HG03025 (cell line): Measurements from ENCODE around the gene POLN.
A peak's percentile ranks its signal among the peaks of the same experiment; 100 is the strongest.

Source experiments
- ATAC-seq: cut with Tn5 transposase; IDR thresholded peaks from one replicate; pipeline ENCODE4 v1.9.1; 2021; ENCODE audit warnings: mild to moderate bottlenecking, moderate library complexity; ENCODE audit not compliant: unreplicated experiment, low FRiP score

Gene POLN

DNA sequence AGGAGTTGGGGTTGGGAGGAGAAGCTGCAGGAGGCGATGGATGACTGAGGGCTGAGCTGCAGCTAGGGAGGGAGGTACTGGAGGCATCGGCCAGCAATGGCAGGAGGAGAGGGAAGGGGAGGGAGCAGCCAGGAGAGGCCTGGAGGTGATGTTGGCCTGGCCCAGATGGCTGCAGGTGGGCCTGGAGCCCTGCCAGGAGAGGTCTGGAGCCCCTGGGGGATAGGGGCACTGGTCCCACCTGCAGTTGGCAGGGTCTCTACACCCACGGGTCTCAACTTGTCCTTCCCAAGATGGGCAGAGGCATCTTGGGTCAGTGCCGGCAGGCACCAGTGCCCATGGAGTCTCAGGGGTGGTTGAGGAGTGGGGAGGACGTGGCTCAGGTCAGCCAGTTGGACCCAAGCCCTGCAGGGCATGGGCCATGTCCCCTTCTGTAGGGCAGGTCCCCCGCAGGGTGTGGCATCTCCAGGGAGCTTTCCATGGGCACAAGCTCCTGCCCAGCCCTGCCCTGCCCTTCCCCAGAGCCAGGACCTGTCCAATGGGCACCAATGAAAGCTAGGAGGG lies 22.6 kb upstream of the POLN start:
- no peak for ATAC-seq

DNA sequence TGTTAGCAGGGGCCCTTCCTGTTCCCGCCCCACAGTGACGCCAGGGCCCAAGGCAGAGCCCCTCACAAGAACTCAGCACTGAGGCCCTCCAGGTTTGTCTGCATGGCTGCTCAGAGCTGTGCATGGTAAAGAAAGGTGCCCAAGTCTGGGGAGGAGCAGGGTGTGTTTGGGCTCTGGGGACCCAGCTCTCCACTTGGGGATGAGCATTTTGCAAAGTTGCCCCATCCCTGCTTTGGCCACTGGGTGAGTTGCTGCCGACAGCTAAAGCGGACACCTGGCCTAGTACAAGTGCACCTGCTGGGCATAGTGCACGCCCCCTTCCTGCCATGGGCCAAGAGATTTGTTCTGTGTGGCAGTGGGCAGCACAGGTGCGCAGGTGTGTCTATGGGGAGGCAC lies 22.0 kb upstream of the POLN start:
- ATAC-seq: no peak

DNA sequence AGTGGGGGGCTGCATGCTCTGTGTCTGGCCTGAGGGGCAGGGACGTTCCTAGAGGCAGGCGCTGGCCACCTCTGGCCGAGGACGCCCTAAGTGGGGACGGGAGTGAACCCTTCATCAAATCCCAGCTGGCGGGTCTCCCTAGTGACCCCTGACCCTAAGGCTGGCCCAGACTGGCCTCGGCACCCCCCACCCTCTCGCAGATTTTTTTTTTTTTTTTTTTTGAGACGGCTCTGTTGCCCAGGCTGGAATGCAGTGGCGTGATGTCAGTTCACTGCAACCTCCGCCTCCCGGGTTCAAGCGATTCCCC lies 21.0 kb upstream of the POLN start:
- ATAC-seq: no peak

DNA sequence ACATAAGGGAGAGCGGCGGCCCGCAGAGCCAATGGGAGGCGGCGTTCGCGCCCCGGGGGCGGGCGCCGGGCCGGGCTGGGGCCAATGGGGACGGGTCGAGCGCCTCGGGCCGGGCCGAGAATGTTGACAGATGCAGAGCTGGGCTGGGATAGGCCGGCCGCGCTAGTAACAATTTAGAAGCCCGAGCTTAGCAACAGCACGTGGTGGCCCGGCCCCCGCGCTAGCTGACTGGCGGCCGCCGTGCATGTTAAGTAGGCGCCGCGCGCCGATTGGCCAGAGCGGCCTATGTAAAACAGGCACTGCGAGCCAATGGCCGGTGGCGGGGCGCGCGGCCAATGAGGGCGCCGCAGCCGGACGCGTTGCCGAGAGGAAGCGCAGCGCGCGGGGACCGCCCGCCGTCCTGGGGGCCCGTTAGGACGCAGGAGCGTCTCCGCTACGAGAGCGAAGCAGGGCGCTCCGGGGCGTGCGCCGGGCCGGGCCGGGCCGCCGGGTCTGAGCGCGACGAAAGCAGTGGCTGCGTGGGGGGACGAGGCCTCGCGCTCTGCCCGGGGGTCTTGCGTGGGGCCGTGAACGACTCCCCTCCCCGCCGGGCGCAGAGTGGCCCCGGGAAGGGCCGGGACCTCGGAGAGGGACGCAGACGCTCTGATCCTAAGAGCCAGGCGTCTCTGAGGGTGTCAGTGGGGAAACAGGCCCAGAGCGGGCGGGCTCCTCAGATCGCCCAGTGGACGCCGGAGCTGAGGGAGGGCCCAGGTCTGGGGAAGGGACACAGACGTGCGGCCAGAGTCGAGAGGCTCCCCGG lies 20.4 kb upstream of the POLN start:
- peak; percentile 84 for ATAC-seq

DNA sequence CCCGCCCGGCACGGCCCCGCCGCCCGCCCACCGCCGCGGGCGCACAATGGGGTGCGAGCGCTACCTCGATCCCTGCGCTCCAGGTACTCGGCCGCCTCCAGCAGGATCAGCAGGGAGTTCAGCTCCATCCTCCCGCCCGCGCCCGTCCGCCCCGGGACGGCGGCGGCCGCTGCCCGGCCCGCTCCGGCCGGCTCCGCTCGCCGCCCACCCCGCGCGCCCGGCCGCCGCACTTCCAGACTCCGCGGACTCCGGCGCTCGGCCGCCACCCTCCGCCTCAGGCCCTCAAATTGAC lies 19.9 kb upstream of the POLN start, which contains the start of gene MXD4:
Gene MXD4, minus strand, starts transcription at position 257 of the 292 bp plus-strand sequence. Its CDS starts 129 bp downstream, at position 128.
- ATAC-seq: no peak

DNA sequence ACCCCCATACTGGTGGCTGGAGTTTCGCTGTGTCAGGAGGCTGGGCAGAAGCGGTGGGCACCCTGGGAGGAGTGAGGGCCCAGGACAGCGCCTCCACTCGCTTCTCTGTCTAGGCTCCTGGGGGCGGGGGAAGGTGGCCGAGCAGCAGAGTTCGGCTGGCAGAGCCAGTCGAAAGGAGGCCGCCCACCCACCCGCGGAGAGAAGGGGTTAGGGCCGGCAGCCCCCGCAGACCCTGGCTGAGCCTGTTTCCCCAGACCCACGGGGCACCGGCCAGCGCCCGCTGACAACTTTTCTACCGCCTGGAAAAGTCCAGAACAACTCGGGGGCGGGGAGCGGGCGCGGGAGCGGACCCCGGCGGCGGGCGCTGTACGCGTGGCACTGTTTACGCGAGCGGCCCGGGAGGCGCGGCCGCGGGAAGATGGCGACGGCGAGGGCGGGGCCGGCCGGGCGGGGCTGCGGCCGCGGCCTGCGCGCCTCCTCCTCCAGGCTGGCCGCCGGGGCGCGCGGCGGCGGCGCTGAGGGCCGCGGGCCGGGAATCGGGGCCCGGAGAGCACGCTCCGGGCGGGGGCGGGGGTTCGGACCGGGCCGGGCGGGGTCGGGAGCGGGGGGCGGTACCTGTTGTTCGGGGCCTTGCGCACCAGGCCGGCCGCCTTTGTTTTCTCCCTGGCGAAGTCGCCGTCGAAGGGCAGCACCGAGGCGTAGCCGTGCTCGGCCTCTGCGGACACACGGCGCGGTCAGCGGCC lies 19.4 kb upstream of the POLN start:
- ATAC-seq: peak; percentile 22

DNA sequence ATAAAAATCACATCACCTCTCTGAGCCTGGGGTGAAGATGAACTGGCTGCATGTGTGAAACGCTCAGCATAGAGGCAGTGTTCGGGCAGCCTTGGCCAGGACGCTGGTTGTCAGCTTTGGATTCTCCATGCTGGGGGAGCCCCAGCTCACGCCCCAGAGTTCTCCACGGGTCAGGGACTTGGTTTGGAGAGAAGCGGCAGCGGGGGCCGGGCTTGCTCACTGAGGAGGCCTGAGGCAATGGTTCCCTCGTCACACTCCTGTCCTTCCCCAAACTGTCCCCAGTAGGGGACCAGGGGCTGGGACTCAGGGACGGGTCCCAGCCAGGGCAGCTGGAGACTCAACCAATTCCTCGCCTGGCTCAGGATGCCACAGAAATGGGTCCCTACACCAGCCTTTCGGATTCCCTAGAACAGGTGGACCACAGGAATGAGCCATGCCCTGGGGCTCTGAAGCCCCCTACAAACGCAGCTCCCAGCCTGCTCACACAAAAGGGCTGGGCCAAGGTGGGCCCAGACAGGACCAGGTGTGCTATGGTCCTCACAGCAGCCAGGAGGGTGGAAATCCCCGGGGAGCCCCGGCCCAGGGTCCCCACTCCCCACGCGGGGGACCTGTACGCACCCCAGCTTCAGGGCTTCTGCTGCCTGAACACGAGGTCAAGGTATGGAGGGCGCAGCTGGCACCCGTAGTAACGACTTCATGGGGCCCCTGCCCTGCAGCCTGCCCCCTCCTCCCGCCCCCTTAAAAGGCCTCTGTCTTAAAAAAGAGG lies 18.6 kb upstream of the POLN start:
- no peak for ATAC-seq

DNA sequence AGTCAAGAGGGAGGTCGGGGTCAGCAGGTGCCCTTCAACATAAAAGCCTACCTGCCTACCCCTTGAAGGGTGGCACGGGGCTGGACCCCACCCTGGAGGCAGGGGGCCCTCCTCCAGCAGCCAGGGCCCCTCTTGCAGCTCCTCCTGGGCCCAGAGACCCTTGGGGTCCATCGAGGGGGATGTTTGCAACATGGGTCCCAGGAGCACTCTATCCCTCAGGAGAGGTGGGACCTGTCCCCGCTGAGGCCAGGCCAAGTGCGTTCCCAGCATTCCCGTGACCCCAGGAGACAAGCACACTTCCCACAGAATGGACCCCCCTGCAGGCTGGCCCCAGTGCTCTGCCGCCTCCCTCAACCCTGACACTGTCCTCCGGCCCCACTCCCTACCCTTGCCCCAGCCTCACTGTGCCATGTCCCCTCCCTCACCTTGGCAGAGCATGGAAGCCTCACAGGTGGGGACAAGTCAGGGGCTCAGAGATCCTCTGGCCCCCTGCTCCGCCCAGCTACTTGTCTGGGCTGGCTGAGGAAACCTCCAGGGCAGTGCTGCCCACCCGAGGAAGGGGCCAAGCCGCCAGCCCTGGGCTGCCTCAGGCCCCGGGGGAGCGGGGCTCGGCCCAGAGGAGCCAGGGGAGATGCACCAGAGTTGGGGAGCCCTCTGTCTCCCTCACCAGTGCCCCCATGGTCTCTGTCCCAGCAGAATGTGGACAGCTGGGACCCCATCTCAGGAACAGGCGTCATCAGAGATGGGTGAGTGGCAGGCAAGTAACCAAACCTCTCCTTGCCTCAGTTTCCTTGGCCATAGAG lies 17.8 kb upstream of the POLN start:
- ATAC-seq: no peak

DNA sequence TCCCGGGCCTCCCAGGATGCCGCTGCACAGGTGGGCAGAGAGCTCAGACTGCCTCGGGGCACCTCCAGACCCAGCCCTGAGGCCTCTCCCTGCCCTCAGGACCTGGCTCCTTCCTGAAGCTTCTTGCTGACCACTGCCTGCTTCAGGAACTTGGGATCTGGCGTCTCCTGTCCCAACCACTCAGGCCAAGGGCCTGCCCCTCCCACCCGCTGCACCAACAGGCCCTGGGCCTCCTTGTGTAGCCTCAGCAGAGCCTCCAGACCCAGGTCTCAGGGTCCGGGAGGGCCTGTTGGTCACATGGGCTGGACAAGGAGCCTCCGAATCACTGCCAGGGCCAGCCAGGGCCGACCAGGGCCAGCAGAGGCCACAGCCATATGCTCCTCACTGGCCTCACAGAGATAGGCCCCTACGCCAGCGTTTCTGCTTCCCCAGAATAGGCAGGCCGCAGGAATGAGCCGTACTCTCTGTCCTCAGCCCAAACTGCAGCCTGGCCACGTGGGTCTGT lies 17.2 kb upstream of the POLN start:
- ATAC-seq: no peak

DNA sequence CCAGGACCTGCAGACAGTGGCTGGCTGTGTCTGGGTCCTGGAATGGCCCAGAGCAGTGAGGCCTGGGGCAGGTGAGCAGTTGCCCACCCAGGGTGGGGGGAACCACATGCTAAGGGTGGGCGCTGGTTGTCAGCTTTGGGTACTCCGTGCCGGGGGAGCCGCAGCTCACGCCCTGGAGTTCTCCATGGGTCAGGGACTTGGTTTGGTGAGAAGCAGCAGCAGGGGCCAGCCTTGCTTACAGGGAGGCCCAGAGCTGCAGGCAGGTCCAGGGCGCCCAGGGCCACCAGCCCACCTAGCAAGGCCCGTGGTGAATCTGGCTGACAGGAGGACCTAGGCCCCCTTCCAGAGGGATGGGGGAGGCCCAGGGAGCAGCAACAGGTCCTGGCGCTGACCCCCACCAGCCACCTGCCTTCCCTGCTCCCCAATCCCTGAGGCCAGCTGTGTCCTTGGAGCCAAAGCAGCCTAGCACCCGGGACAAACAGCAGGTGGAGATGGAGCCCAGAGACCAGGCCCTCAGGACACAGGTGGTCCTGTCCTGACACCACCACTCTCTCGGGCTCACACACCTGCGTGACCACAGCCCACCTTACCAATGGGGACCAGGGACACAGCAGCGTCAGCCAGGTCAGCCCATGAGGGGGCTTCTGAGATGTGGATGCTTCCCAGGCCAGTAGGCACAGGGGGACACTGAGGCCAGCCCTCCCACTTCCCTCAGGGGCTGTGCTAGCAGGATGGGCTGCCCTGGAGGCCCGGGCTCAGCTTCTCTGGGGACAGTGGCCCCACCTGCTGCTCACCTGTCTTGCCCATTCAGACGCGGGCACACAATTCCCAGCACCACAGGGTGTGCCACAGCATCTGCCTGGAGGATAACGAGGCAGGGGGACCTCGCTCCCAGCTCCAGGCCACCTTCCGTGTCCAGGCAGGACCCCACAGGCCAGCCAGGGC lies 16.4 kb upstream of the POLN start:
- ATAC-seq: no peak

DNA sequence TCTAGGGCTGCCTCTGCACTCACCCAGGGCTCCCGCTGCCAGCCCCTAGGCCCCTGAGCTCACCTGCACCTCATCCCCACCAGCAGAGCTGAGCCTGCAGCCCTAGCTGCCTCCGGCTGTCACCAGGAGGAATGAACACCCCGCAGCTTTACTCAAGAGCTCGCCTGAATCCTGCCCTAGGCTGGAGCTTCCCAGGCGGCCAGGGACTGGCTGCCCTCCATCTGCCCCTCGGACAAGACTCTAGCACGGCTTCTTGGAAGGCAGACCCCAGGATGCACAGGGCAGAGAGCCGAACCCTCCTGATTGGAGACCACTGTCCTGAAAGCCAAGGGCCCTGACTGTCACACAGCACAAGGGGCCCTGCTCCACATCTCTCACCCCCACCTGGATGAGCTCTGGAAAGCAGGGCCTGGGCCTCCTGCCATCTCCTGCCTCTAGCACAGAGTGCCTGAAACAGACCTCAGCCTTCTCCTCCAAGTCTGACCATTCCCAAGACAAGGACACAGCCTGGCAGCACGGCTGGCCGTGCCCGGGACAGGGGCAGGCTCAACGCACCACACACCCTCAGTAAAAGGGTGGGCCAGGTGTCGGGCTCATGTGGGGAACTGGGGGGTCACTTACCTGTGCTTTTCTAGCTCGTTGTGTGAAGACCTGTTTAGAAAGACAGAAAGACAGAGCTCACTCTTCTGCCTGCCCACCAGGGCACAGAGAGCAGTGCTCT lies 15.6 kb upstream of the POLN start:
- ATAC-seq: no peak

DNA sequence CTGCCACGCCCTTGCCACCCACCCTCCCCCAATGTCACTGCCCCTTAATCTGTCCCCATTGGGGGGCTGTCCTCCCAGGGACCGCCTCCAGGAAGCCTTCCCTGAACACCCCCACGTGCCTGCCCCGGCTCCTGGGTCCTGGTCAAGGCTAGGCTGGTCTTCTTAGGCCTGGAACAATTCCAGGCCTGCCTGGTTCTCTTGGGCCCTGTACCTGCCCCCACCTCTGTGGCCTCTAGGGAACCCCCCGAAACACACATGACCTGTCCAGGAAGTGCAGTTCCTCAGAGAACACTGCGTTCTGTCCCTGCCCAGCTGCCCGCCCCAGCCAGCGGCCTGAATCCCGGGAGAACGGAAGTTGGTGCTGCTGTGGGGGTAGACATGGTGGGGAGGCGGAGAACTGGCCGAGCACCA lies 14.9 kb upstream of the POLN start:
- no peak for ATAC-seq

DNA sequence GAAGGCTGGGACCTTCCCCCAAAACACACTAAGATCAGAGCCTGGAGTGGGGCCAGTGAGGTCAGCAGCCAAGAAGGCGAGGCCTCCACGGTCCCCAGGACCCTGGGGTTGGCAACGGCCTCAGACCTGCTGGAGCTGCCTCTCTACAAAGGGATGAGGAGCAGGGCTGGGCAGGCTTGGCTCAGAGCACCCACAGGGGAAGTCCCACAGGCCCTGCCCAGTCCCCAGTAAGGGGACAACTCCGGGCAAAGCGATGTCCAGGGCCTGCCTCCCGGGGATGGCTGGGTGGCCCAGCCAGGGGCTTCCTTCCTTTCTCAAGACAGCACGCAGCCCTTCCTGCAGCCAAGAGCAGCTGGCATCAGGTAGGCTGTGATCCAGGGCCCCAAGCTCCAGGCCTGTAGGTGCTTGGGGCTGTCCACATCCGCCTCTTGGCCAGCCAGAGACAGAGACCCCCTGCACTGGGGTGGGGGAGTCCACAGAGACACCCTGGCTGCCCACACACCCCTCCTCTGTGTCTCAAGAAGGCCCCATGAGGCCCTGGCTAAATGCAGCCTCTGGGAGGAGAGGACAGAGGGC lies 14.3 kb upstream of the POLN start:
- no peak for ATAC-seq

DNA sequence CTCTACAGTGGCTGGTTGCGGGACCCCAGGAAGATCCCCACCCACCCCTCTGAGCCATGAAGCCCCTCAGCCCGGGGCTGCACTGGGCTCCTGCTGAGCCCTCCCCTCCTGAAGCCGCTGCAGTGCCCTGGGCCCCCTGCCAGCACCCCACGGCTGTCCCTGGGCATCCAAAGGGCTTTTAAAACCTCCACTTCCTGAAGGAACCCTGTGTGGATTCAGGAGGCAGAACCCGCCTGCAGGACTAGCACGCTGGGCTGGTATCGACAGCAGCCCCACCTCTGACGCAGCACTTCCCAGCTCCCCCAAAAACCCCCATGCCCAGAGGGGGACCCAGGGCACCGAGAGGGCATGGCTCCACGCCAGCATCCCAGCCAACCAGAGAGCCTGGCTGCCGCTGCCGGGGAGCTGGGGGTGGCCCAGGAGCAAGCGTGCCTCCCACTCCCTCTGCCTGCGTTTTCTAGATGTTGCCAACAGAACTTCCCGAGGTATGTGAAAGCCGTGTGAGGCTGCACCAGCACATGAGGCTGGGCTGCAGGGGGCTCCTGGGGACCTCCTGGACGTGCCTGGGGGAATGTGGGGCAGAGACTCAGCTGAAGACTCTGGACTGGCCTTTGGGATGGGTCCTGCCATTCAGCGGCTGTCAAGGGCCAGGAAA lies 13.7 kb upstream of the POLN start:
- no peak for ATAC-seq

DNA sequence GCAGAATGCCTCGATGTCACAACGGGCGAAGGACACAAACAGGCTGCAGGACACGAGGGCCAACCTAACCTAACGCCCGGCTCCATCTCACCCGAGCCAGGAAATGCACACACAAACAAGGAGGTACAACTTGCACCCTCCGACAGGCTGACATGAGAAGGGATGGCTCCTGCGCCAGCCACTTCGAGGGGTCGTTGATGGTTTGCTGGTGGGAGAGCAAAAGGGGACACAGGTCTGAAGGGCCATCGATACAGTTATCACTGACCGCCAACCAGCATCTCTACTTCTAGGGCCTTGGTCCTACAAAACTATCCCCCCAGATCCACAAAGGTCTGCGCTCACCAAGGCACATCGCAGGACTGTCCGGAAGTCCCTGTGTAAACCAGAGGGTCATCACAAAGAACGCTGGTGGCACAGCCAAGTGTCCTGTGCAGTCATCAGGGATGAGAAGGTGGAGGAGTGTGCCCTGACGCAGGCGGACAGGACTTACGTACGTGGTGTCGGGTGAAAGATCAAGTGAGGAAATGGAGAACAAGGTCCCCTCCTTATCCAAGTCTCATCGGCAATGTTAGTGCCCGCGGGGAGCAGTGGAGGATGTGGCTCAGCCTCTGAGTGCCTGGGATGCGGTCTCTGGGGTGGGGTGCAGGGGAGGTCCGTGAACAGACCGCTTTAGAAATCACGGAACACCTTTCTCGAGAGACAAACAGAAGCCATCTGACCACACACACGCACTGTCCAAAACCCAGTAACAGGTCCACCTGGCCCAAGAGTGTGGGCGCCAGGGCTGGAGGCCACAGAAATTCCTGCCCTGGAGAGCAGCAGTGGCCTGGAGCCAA lies 13.0 kb upstream of the POLN start:
- ATAC-seq: no peak

DNA sequence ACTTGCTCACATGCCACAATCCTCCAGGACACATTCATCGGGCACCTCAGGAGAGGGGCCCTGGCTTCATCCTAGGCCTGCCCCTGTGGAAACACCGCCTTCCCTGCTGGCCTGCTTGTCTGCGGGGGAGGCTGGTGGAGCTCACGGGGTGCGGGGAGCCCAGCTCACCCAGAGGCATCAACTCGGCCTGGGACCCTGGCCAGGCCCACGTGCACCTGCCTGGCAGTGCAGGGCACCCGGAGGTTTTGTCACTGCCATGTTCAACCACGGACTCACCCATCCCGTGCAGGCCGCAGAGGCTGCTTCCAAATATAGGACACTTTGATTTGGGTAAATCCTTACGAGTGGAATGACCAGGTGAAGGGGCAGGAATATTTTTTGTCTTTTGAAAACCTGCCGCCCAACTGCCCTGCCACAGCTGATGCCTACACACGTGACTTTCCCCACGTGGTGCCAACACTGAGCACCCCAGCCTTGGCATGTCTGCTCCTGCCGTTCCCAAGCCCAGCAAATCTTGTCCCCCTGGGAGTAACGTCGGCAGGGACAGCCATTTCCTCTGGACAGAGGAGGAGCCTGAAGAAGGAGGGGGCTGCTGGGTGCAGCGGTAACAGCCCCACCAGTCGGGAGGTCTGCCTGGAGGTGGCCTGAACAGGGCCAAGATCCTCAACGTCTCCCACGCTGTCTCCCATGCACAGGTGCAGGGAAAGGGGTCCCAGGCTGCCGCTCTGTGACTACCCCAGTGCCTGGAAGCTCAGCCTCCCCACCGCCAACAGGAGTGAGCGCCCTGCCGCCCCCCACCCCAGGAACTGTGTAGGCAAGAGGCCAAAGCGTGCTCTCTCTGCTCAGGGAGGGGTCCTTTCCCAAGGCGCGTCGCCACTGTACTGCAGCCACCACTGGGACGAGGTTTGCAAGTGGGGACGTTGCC lies 11.5 kb upstream of the POLN start:
- no peak for ATAC-seq
